ENCODE data around the gene UBAC2.
A peak's percentile ranks its signal among the peaks of the same experiment; 100 is the strongest.
"Not testable (repeated sequence)": the region's sequence is repeated elsewhere in the genome, so short reads cannot be mapped to it uniquely, and the experiment has no call there.

Gene UBAC2

GRCh38 chr13:99227909-99228688, 27.4 kb downstream of the UBAC2 start:
- FAIRE-seq (no peak), DNase-seq (ENCODE audit: insufficient read length) (no peak)
- no peak for TF ChIP-seq POLR2AphosphoS5 (IDR thresholded peaks at IDR 0.05; ENCODE audit: low read depth, low read length)
- no peak for TF ChIP-seq POLR2A (IDR thresholded peaks at IDR 0.05; ENCODE audit: low read depth, low read length)
- TF ChIP-seq TAF1 (IDR thresholded peaks at IDR 0.05; ENCODE audit: borderline replicate concordance, low read depth, low read length) = no peak

- no peak for TF ChIP-seq POLR2A (IDR thresholded peaks at IDR 0.05; ENCODE audit: low read depth, low read length)
- TF ChIP-seq POLR2AphosphoS5 (IDR thresholded peaks at IDR 0.05; ENCODE audit: low read depth, low read length) = no peak
- no peak for TF ChIP-seq TAF1 (IDR thresholded peaks at IDR 0.05; ENCODE audit: borderline replicate concordance, low read depth, low read length)
- no peak for DNase-seq (ENCODE audit: insufficient read length)
- peak; percentile 75 for FAIRE-seq
Measured at GRCh38 chr13:99228737-99229691, 28.4 kb downstream of the UBAC2 start.

GRCh38 chr13:99230588-99230987, 29.9 kb downstream of the UBAC2 start:
- DNase-seq (ENCODE audit: insufficient read length); FAIRE-seq: not testable (repeated sequence)

GRCh38 chr13:99230991-99231390, 30.3 kb downstream of the UBAC2 start:
- DNase-seq (ENCODE audit: insufficient read length) (no peak), FAIRE-seq (no peak)
- TF ChIP-seq POLR2A (IDR thresholded peaks at IDR 0.05; ENCODE audit: low read depth, low read length) = no peak

- TF ChIP-seq POLR2A (IDR thresholded peaks at IDR 0.05; ENCODE audit: low read depth, low read length) = no peak
- no peak for TF ChIP-seq TAF1 (IDR thresholded peaks at IDR 0.05; ENCODE audit: borderline replicate concordance, low read depth, low read length)
- TF ChIP-seq POLR2AphosphoS5 (IDR thresholded peaks at IDR 0.05; ENCODE audit: low read depth, low read length) = no peak
- no peak for FAIRE-seq
- DNase-seq (ENCODE audit: insufficient read length) = no peak
Measured at GRCh38 chr13:99231721-99232120, 31.1 kb downstream of the UBAC2 start.

- TF ChIP-seq POLR2A (IDR thresholded peaks at IDR 0.05; ENCODE audit: low read depth, low read length) (no peak), POLR2AphosphoS5 (IDR thresholded peaks at IDR 0.05; ENCODE audit: low read depth, low read length) (no peak), TAF1 (IDR thresholded peaks at IDR 0.05; ENCODE audit: borderline replicate concordance, low read depth, low read length) (no peak)
- DNase-seq (ENCODE audit: insufficient read length) (no peak), FAIRE-seq (peak; percentile 70)
Measured at GRCh38 chr13:99237981-99238662, 37.5 kb downstream of the UBAC2 start.

- DNase-seq (ENCODE audit: insufficient read length) (no peak), FAIRE-seq (no peak)
Measured at GRCh38 chr13:99246100-99246499, 45.4 kb downstream of the UBAC2 start.

GRCh38 chr13:99249178-99249577, 48.5 kb downstream of the UBAC2 start:
- DNase-seq (ENCODE audit: insufficient read length); FAIRE-seq: not testable (repeated sequence)

More at GRCh38 chr13:99246100-99246499, 45.4 kb downstream of the UBAC2 start:
- TF ChIP-seq POLR2AphosphoS5 (IDR thresholded peaks at IDR 0.05; ENCODE audit: low read depth, low read length) (no peak), POLR2A (IDR thresholded peaks at IDR 0.05; ENCODE audit: low read depth, low read length) (no peak), TAF1 (IDR thresholded peaks at IDR 0.05; ENCODE audit: borderline replicate concordance, low read depth, low read length) (no peak)

- not testable (repeated sequence) for DNase-seq (ENCODE audit: insufficient read length); FAIRE-seq
Measured at GRCh38 chr13:99249606-99250005, 49.0 kb downstream of the UBAC2 start.

- DNase-seq (ENCODE audit: insufficient read length) (no peak), FAIRE-seq (no peak)
- TF ChIP-seq TAF1 (IDR thresholded peaks at IDR 0.05; ENCODE audit: borderline replicate concordance, low read depth, low read length) (no peak), POLR2A (IDR thresholded peaks at IDR 0.05; ENCODE audit: low read depth, low read length) (no peak), POLR2AphosphoS5 (IDR thresholded peaks at IDR 0.05; ENCODE audit: low read depth, low read length) (no peak)
Measured at GRCh38 chr13:99250982-99251825, 50.5 kb downstream of the UBAC2 start.

- no peak for DNase-seq (ENCODE audit: insufficient read length)
- FAIRE-seq = no peak
- TF ChIP-seq POLR2AphosphoS5 (IDR thresholded peaks at IDR 0.05; ENCODE audit: low read depth, low read length) = no peak
Measured at GRCh38 chr13:99251921-99252320, 51.3 kb downstream of the UBAC2 start.
